Endodermal cell (in vitro differentiated cells): Measurements from ENCODE around the gene PMM1. TPM values are rescaled to one million over a fixed set of nuclear protein-coding genes. Genes with fewer than 3 reads are reported as not detected.

Experiments
- DNase-seq: peaks from one replicate; pipeline ENCODE4 v3.0.0-alpha.2; 2017
- H3K27ac ChIP-seq: 2 replicates; pipeline ENCODE4 v1.5.1; 2013; ENCODE audit warnings: mild to moderate bottlenecking, low read depth, low read length, moderate library complexity
- H3K27me3 ChIP-seq: 2 replicates; pipeline ENCODE4 v1.6.1; 2013; ENCODE audit warnings: mild to moderate bottlenecking, low read length, moderate library complexity; ENCODE audit not compliant: insufficient read depth, control insufficient read depth, poor library complexity, severe bottlenecking
- H3K36me3 ChIP-seq: 2 replicates; pipeline ENCODE4 v1.7.0; 2013; ENCODE audit warnings: mild to moderate bottlenecking, low read length, moderate library complexity; ENCODE audit not compliant: control insufficient read depth, insufficient read depth
- H3K4me1 ChIP-seq: one replicate; pipeline ENCODE4 v1.7.0; 2013; ENCODE audit warnings: low read length; ENCODE audit not compliant: control insufficient read depth, insufficient read depth
- H3K4me3 ChIP-seq: 2 replicates; pipeline ENCODE4 v1.5.1; 2013; ENCODE audit warnings: mild to moderate bottlenecking, low read length, moderate library complexity
- H3K9ac ChIP-seq: 2 replicates; pipeline ENCODE4 v1.6.1; 2013; ENCODE audit warnings: mild to moderate bottlenecking, low read length, moderate library complexity; ENCODE audit not compliant: poor library complexity, severe bottlenecking; ENCODE audit errors: extremely low read depth
- H3K9me3 ChIP-seq: 2 replicates; pipeline ENCODE4 v1.6.1; 2013; ENCODE audit warnings: mild to moderate bottlenecking, low read length, moderate library complexity; ENCODE audit not compliant: control insufficient read depth
- H3K27ac Mint-ChIP-seq: 2 replicates; pipeline ENCODE4 v1.8.0; 2020; ENCODE audit warnings: mixed read lengths
- H3K27me3 Mint-ChIP-seq: 2 replicates; pipeline ENCODE4 v1.8.0; 2021; ENCODE audit warnings: mild to moderate bottlenecking, mixed read lengths; ENCODE audit not compliant: insufficient read depth
- H3K36me3 Mint-ChIP-seq: 2 replicates; pipeline ENCODE4 v1.8.0; 2020; ENCODE audit warnings: low read depth, mixed read lengths
- H3K4me1 Mint-ChIP-seq: 2 replicates; pipeline ENCODE4 v1.8.0; 2020; ENCODE audit warnings: mixed read lengths
- H3K4me3 Mint-ChIP-seq: 2 replicates; pipeline ENCODE4 v1.8.0; 2020; ENCODE audit warnings: mild to moderate bottlenecking, moderate library complexity, mixed read lengths
- H3K9me3 Mint-ChIP-seq: 2 replicates; pipeline ENCODE4 v1.8.0; 2020; ENCODE audit warnings: mild to moderate bottlenecking, mixed read lengths
- WGBS, 2 experiments: methylation state at CpG; one replicate each; pipeline versions ENCODE4 v1.1.5 to v1.1.7; 2013; ENCODE audit warnings: missing lambda C conversion rate in 2 of 2, mixed read lengths in 1 of 2; ENCODE audit not compliant: insufficient coverage in 1 of 2, insufficient read length in 1 of 2; 5-methylcytosine and 5-hydroxymethylcytosine counted together
- total RNA-seq, 2 donors: library from RNA; stranded (reverse); fragmentation: NEBNext Ultra II Directional in 1 of 2; extraction: Animal tissue kit (Norgen Biotek cat#: 25700) in 1 of 2; gene quantifications; 2 replicates in 1 of 2; 3 replicates in 1 of 2; pipeline ENCODE4 v1.2.1, GENCODE V29; 2021
- TF ChIP-seq, protein P1 (sequence below): fragments of 200-600 bp; sonication (generic); conservative IDR thresholded peaks from 2 replicates; pipeline ENCODE4 v1.5.0; 2021; ENCODE audit warnings: antibody characterized with exemption, mild to moderate bottlenecking

Gene PMM1
- total RNA-seq, 2 donors from 2014 or later: 19.0 to 32.3 TPM

DNA sequence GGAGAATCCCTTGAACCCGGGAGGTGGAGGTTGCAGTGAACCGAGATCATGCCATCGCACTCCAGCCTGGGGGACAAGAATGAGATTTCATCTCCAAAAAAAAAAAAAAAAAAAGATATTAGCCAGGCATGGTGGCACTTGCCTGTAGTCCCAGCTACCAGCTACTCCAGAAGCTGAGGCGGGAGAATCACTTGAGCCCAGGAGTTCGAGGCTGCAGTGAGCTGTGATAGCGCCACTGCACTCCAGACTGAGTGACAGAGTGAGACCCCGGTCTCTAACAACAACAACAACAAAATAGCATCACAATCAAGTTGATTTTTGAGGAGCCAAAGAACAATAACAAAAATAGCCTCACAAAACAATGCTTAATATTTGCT lies 2.3 kb downstream of the PMM1 start:
- no peak overlapping the region for H3K4me3 Mint-ChIP-seq
- H3K27me3 ChIP-seq: no peaks in the 10 kb centered on the region
- TF ChIP-seq, protein P1, sequence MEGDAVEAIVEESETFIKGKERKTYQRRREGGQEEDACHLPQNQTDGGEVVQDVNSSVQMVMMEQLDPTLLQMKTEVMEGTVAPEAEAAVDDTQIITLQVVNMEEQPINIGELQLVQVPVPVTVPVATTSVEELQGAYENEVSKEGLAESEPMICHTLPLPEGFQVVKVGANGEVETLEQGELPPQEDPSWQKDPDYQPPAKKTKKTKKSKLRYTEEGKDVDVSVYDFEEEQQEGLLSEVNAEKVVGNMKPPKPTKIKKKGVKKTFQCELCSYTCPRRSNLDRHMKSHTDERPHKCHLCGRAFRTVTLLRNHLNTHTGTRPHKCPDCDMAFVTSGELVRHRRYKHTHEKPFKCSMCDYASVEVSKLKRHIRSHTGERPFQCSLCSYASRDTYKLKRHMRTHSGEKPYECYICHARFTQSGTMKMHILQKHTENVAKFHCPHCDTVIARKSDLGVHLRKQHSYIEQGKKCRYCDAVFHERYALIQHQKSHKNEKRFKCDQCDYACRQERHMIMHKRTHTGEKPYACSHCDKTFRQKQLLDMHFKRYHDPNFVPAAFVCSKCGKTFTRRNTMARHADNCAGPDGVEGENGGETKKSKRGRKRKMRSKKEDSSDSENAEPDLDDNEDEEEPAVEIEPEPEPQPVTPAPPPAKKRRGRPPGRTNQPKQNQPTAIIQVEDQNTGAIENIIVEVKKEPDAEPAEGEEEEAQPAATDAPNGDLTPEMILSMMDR: no peak

DNA sequence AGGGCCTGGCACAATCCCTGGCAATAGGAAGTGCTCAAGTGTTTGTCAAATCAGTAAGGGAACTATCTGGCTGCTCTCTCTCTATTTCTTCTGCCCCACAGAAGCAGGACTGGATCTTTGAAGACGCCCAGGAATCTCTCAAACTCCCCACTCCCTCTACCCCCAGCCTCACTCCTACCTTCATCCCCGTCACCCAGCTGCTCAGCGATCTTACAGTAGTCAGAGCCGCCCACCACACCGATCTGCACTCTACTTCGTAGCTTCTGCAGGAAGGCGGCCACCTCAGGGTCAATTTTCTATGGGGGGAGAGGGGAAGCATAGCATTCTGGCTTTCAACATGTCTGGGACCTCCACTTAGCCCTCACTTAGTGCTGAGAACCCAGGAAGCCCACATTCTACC lies 3.7 kb downstream of the PMM1 start:
- Histone ChIP-seq H3K9ac (no peak overlapping the region), H3K27ac (no peak overlapping the region), H3K9me3 (no peaks in the 10 kb centered on the region), H3K4me3 (no peak overlapping the region), H3K4me1 (no peaks in the 10 kb centered on the region), H3K27me3 (no peaks in the 10 kb centered on the region), H3K36me3 (peaks cover 13% of the 10 kb centered on the region)
- Mint-ChIP-seq H3K27ac (no peak overlapping the region), H3K9me3 (no peaks in the 10 kb centered on the region), H3K4me1 (peaks cover 11% of the 10 kb centered on the region), H3K36me3 (peaks cover 20% of the 10 kb centered on the region), H3K27me3 (no peaks in the 10 kb centered on the region), H3K4me3 (no peak overlapping the region)
- TF ChIP-seq, protein P1: no peak
- WGBS, 2 experiments: 97 to 100% methylated on average over 3 to 7 of the region's 7 CpGs
- DNase-seq: no peak

More for the DNA sequence above, 2.3 kb downstream of the PMM1 start:
- Histone ChIP-seq H3K9me3 (no peaks in the 10 kb centered on the region), H3K9ac (no peak overlapping the region), H3K36me3 (peaks cover 12% of the 10 kb centered on the region), H3K27ac (no peak overlapping the region), H3K4me3 (no peak overlapping the region), H3K4me1 (no peaks in the 10 kb centered on the region)
- Mint-ChIP-seq H3K27ac (no peak overlapping the region), H3K9me3 (no peaks in the 10 kb centered on the region), H3K4me1 (peaks cover 11% of the 10 kb centered on the region), H3K36me3 (peaks cover 17% of the 10 kb centered on the region), H3K27me3 (no peaks in the 10 kb centered on the region)
- WGBS, 2 experiments: 94 to 98% methylated on average over 4 to 7 of the region's 7 CpGs
- no peak for DNase-seq

DNA sequence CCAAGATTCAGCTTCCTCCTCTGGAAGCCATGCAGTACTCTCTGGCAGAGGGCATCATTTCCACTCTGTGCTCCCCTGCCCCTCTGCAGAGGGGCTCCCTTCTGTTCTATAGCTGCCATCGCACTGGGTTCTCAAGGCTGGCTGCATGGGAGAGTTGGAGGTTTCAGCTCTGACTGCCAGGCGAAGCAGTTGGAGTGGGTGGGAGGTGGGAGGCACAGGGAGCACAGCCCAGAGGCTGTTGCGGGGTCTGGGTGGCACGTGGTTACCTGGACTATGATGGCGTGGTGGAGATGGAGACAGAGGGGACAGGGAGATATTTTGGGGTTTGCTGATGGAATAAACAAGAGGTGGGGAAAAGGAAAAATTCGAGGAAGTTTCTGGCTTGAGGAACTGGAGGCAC lies 4.8 kb downstream of the PMM1 start:
- Histone ChIP-seq H3K4me1 (no peaks in the 10 kb centered on the region), H3K4me3 (no peak overlapping the region), H3K9ac (no peak overlapping the region), H3K27ac (no peak overlapping the region), H3K36me3 (peaks cover 15% of the 10 kb centered on the region), H3K27me3 (no peaks in the 10 kb centered on the region), H3K9me3 (no peaks in the 10 kb centered on the region)
- TF ChIP-seq, protein P1: no peak
- 91 to 95% methylated on average over 4 to 6 of the region's 6 CpGs for WGBS, 2 experiments
- peaks cover 11% of the 10 kb centered on the region for H3K4me1 Mint-ChIP-seq
- no peaks in the 10 kb centered on the region for H3K27me3 Mint-ChIP-seq
- H3K9me3 Mint-ChIP-seq: no peaks in the 10 kb centered on the region
- H3K27ac Mint-ChIP-seq: peak overlapping the region; percentile 26
- no peak overlapping the region for H3K4me3 Mint-ChIP-seq
- no peak for DNase-seq
- peaks cover 20% of the 10 kb centered on the region for H3K36me3 Mint-ChIP-seq
